Neural crest cell (in vitro differentiated cells): ENCODE results near the gene BTBD9. TPM values are rescaled to one million over a fixed set of nuclear protein-coding genes. Genes with fewer than 3 reads are reported as not detected.

Experiments
- DNase-seq: peaks from one replicate; pipeline ENCODE4 v3.0.0; 2021; ENCODE audit warnings: low read depth, mixed read lengths, low spot score
- H3K27ac Mint-ChIP-seq: one replicate; pipeline ENCODE4 v1.8.0; 2021; ENCODE audit warnings: mild to moderate bottlenecking, mixed read lengths; ENCODE audit not compliant: unreplicated experiment
- H3K27me3 Mint-ChIP-seq: 2 replicates; pipeline ENCODE4 v1.8.0; 2021; ENCODE audit warnings: low read depth, mild to moderate bottlenecking, mixed read lengths
- H3K36me3 Mint-ChIP-seq: 2 replicates; pipeline ENCODE4 v1.8.0; 2021; ENCODE audit warnings: low read depth, mild to moderate bottlenecking, mixed read lengths
- H3K4me1 Mint-ChIP-seq: 2 replicates; pipeline ENCODE4 v1.8.0; 2021; ENCODE audit warnings: mixed read lengths
- H3K4me3 Mint-ChIP-seq: one replicate; pipeline ENCODE4 v1.8.0; 2021; ENCODE audit warnings: mild to moderate bottlenecking, mixed read lengths
- H3K9me3 Mint-ChIP-seq: 2 replicates; pipeline ENCODE4 v1.8.0; 2021; ENCODE audit warnings: mixed read lengths
- total RNA-seq: library from RNA; stranded (reverse); gene quantifications from 2 replicates; pipeline ENCODE4 v1.2.1, GENCODE V29; 2021
- TF ChIP-seq, protein P1 (sequence below): fragments of 200-600 bp; sonication (generic); conservative IDR thresholded peaks from 2 replicates; pipeline ENCODE4 v1.5.0; 2021; ENCODE audit warnings: antibody characterized with exemption, mild to moderate bottlenecking

Gene BTBD9
- total RNA-seq, 1 donor from 2014 or later = 18.0 TPM

DNA sequence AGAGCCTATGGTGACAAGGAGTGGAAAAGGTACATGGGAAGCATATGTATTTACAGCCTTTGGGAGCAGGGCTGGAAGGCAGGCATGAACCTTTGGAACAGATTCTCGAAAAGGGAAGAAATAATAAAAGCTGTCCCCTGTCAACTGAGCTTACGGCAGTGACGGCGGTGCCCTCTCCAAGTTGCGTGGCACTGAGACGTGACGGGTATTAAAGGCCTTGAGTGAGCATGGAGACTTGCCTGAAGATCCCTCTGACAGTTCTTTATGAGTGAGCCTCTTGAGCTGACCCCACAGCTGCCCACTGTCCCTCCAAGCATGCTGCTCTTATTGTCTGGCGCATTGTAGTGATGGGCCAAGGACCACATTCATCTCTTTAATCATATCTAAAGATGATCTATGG, 431.7 kb downstream of the BTBD9 start:
- H3K27me3 Mint-ChIP-seq = no peaks in the 10 kb centered on the region
- no peak overlapping the region for H3K4me3 Mint-ChIP-seq
- no peak for DNase-seq
- TF ChIP-seq, protein P1, sequence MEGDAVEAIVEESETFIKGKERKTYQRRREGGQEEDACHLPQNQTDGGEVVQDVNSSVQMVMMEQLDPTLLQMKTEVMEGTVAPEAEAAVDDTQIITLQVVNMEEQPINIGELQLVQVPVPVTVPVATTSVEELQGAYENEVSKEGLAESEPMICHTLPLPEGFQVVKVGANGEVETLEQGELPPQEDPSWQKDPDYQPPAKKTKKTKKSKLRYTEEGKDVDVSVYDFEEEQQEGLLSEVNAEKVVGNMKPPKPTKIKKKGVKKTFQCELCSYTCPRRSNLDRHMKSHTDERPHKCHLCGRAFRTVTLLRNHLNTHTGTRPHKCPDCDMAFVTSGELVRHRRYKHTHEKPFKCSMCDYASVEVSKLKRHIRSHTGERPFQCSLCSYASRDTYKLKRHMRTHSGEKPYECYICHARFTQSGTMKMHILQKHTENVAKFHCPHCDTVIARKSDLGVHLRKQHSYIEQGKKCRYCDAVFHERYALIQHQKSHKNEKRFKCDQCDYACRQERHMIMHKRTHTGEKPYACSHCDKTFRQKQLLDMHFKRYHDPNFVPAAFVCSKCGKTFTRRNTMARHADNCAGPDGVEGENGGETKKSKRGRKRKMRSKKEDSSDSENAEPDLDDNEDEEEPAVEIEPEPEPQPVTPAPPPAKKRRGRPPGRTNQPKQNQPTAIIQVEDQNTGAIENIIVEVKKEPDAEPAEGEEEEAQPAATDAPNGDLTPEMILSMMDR = no peak
- peaks cover 3% of the 10 kb centered on the region for H3K36me3 Mint-ChIP-seq
- peaks cover 32% of the 10 kb centered on the region for H3K4me1 Mint-ChIP-seq
- no peak overlapping the region for H3K27ac Mint-ChIP-seq
- peaks cover 3% of the 10 kb centered on the region for H3K9me3 Mint-ChIP-seq

DNA sequence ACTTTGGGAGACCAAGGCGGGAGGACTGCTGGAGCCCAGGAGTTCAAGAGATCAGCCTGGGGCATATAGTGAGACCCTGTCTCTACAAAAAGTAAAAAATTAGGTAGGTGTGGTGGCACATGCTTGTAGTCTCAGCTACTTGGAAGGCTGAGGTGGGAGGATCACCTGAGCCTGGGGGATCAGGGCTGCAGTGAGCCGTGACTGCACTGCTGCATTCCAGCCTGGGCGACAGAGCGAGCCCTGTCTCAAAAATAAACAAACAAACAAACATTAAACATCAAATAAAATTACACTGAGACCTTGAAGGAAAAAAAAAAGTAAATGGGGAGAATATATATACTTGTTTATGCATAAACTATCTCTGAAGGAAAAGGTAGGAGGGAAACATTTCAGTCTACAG, 432.4 kb downstream of the BTBD9 start:
- Mint-ChIP-seq H3K4me3 (no peak overlapping the region), H3K27me3 (no peaks in the 10 kb centered on the region), H3K4me1 (peaks cover 25% of the 10 kb centered on the region), H3K9me3 (peaks cover 3% of the 10 kb centered on the region), H3K36me3 (peaks cover 3% of the 10 kb centered on the region), H3K27ac (no peak overlapping the region)
- TF ChIP-seq, protein P1 = no peak
- DNase-seq = no peak

DNA sequence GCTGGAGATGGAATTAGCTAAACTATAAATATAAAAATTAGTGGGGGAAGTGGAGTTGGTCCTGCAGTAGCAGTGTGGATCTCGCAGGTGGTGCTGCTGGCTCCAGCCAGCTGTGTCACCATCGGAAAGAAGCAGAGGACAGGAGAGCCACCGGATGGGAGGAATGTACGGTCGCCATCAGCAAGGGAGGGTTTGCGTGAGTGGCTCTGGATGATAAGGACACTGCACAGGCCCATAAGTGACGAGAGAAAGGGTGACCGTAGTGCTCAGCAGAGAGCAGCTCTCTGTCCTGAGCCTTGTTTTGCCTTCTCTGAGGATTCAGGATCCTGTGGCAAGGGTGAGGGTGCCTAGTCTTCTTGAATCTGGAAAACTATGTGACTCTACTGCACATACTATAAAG, 441.5 kb downstream of the BTBD9 start:
- TF ChIP-seq, protein P1 = no peak
- Mint-ChIP-seq H3K4me3 (no peak overlapping the region), H3K4me1 (peaks cover 11% of the 10 kb centered on the region), H3K27ac (no peak overlapping the region), H3K9me3 (peaks cover 10% of the 10 kb centered on the region), H3K36me3 (peaks cover 5% of the 10 kb centered on the region), H3K27me3 (no peaks in the 10 kb centered on the region)
- no peak for DNase-seq

DNA sequence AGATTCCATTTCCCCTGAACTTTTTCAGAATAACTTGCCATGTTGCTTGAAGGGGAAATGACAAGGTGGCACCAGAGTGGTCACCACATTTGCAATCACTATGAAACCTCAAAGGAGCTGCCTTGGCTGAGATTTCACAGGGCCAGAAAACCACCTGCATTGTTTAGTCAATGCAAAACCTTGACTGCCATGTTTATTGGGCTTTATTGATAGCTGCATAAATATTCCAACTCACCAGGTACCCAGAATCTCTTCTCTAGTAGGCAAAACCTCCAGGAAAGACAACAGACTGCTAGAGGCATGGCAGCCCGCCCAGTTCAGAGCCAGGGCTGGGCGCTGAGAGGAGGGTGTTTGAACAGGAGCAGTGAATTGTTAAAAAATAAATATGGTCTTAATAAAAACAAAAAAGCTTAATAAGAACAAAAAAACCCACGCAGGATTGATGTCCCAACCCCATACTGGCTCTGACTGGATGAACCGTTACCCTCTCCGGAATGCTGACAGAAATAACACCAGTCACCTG, 444.6 kb downstream of the BTBD9 start:
- TF ChIP-seq, protein P1 = no peak
- no peak overlapping the region for H3K4me3 Mint-ChIP-seq
- peaks cover 28% of the 10 kb centered on the region for H3K4me1 Mint-ChIP-seq
- H3K27ac Mint-ChIP-seq = no peak overlapping the region
- DNase-seq = no peak
- H3K27me3 Mint-ChIP-seq = no peaks in the 10 kb centered on the region
- H3K36me3 Mint-ChIP-seq = no peaks in the 10 kb centered on the region
- no peaks in the 10 kb centered on the region for H3K9me3 Mint-ChIP-seq

DNA sequence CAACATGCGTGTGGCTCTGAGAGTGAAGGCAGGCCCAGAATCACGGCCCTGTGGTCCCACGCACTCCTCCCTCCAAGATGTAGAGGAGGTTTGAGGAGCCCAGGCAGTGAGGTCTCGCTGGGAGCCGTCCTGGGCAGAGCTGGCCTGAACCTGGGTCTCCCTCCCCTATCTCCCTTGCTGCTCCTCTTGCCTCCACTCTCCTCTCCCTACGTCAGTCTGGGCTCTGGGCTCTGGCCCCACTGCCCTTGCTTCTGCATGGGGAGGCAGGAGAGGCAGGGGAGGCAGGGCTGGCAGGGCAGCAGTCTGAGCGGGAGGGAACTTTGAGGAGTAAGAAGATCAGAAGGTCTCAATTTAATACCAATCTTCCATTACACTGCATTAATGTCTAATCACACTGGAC, 445.1 kb downstream of the BTBD9 start:
- Mint-ChIP-seq H3K36me3 (no peaks in the 10 kb centered on the region), H3K4me1 (peaks cover 28% of the 10 kb centered on the region), H3K27ac (no peak overlapping the region), H3K9me3 (no peaks in the 10 kb centered on the region), H3K27me3 (no peaks in the 10 kb centered on the region), H3K4me3 (no peak overlapping the region)
- DNase-seq = no peak
- TF ChIP-seq, protein P1 = no peak

DNA sequence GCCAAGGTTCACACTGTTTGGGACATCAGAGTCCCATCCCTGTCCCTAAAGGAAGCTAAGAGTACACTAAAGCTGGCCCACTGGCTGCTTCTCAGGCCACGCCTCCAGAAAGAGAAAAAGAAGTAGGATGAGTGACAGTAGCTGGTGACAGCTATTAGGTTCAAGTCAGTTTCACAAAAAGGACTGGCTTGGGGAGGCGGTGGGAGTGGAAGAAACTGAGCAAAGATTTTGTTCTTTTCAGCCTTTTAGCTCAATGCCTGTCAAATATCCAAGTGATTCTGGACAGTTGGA, 445.5 kb downstream of the BTBD9 start:
- Mint-ChIP-seq H3K36me3 (no peaks in the 10 kb centered on the region), H3K27ac (no peak overlapping the region), H3K4me1 (peaks cover 28% of the 10 kb centered on the region), H3K4me3 (no peak overlapping the region), H3K27me3 (no peaks in the 10 kb centered on the region), H3K9me3 (no peaks in the 10 kb centered on the region)
- DNase-seq = no peak
- TF ChIP-seq, protein P1 = no peak
